Naive thymus-derived CD4-positive, alpha-beta T cell (primary cell): Measurements from ENCODE around the gene SLC1A1. TPM values are rescaled to one million over a fixed set of nuclear protein-coding genes. Genes with fewer than 3 reads are reported as not detected.

Source experiments
- ATAC-seq: fragments of 150-1000 bp; cut with Tn5 transposase; 2 replicates; pipeline ENCODE4 v1.10.0; 2021; ENCODE audit warnings: mild to moderate bottlenecking, moderate library complexity
- CTCF ChIA-PET: fragments of 350-600 bp; sonication (Branson Sonifier 250); formaldehyde crosslinking; loops from one replicate; lab custom pipeline; 2021; ENCODE audit warnings: antibody characterized with exemption; lab: Charles Lee
- POLR2A ChIA-PET: fragments of 350-600 bp; sonication (Branson Sonifier 250); formaldehyde crosslinking; loops from one replicate; lab custom pipeline; 2021; ENCODE audit warnings: antibody characterized with exemption, inconsistent platforms; lab: Charles Lee
- DNase-seq, 9 donors: peaks; one replicate each; pipeline versions ENCODE4 v3.0.0 to v3.0.0-alpha.2; 2020 to 2022; ENCODE audit warnings: mixed read lengths in 1 of 9
- H3K27ac ChIP-seq: one replicate; pipeline ENCODE4 v1.7.0; 2013; ENCODE audit warnings: mild to moderate bottlenecking, low read depth, low read length, moderate library complexity
- H3K27me3 ChIP-seq, 2 donors: one replicate each; pipeline ENCODE4 v1.7.0; 2013; ENCODE audit warnings: low read length in 2 of 2, mild to moderate bottlenecking in 2 of 2, moderate library complexity in 2 of 2; ENCODE audit not compliant: control insufficient read depth in 2 of 2, insufficient read depth in 2 of 2
- H3K36me3 ChIP-seq, 3 experiments: 1 replicate in 2 of 3; 2 replicates in 1 of 3; pipeline ENCODE4 v1.7.0; 2013; ENCODE audit warnings: low read length in 3 of 3, mild to moderate bottlenecking in 3 of 3, moderate library complexity in 1 of 3; ENCODE audit not compliant: insufficient read depth in 3 of 3, control insufficient read depth in 2 of 3
- H3K4me1 ChIP-seq, 2 donors: one replicate each; pipeline ENCODE4 v1.7.0; 2013; ENCODE audit warnings: low read length in 2 of 2, mild to moderate bottlenecking in 2 of 2, moderate library complexity in 1 of 2; ENCODE audit not compliant: control insufficient read depth in 2 of 2, insufficient read depth in 2 of 2
- H3K4me3 ChIP-seq: 2 replicates; pipeline ENCODE4 v1.7.0; 2013; ENCODE audit warnings: mild to moderate bottlenecking, low read length
- H3K9me3 ChIP-seq, 3 experiments: 1 replicate in 2 of 3; 2 replicates in 1 of 3; pipeline ENCODE4 v1.7.0; 2013; ENCODE audit warnings: low read length in 3 of 3; ENCODE audit not compliant: control insufficient read depth in 2 of 3
- H3K27ac Mint-ChIP-seq, 9 donors: one replicate each; pipeline ENCODE4 v1.8.0; 2020 to 2022; ENCODE audit warnings: mixed read lengths in 9 of 9, mild to moderate bottlenecking in 8 of 9, moderate library complexity in 5 of 9, inconsistent platforms in 2 of 9
- H3K27me3 Mint-ChIP-seq, 5 donors: one replicate each; pipeline ENCODE4 v1.8.0; 2021 to 2022; ENCODE audit warnings: mixed read lengths in 5 of 5, mild to moderate bottlenecking in 1 of 5
- H3K36me3 Mint-ChIP-seq, 5 donors: one replicate each; pipeline ENCODE4 v1.8.0; 2020 to 2022; ENCODE audit warnings: mixed read lengths in 5 of 5, mild to moderate bottlenecking in 3 of 5, inconsistent platforms in 1 of 5
- H3K4me1 Mint-ChIP-seq, 7 donors: one replicate each; pipeline ENCODE4 v1.8.0; 2020 to 2022; ENCODE audit warnings: mixed read lengths in 7 of 7, mild to moderate bottlenecking in 3 of 7, inconsistent platforms in 1 of 7
- H3K4me3 Mint-ChIP-seq, 10 donors: one replicate each; pipeline ENCODE4 v1.8.0; 2020 to 2022; ENCODE audit warnings: mild to moderate bottlenecking in 10 of 10, mixed read lengths in 10 of 10, moderate library complexity in 6 of 10, inconsistent platforms in 2 of 10
- H3K9me3 Mint-ChIP-seq, 11 donors: one replicate each; pipeline ENCODE4 v1.8.0; 2020 to 2022; ENCODE audit warnings: mixed read lengths in 11 of 11, mild to moderate bottlenecking in 4 of 11, inconsistent platforms in 1 of 11, moderate library complexity in 1 of 11
- intact Hi-C, 2 donors: fragments of 100-400 bp; cut with micrococcal nuclease; formaldehyde crosslinking; loops; one replicate each; pipeline ENCODE4 v1.15.1; 2023
- polyA plus RNA-seq, 2 donors: library from polyadenylated mRNA; unstranded; fragments of 300-500 nt; fragmentation: Illumina TruSeq; gene quantifications; one replicate each; pipeline ENCODE4 v1.2.3, GENCODE V29; 2021
- total RNA-seq, 6 experiments: library from RNA in 5 of 6; stranded (reverse) in 5 of 6; gene quantifications; 1 replicate in 5 of 6; 2 replicates in 1 of 6; pipeline ENCODE4 v1.2.3 and lab custom pipeline; 2021 to 2026

Gene SLC1A1
- total and polyA plus RNA-seq, 7 experiments from 2014 or later: 0.12 TPM; not detected in 6

- H3K27ac Mint-ChIP-seq: no peak overlapping the region
- no peak overlapping the region for H3K4me3 Mint-ChIP-seq
- ChIA-PET CTCF (no interaction called here), POLR2A (no interaction called here)
- H3K9me3 Mint-ChIP-seq: peaks cover 0 to 4% (median 0%) of the 10 kb centered on the region in 11 donors
- no peaks in the 10 kb centered on the region for H3K4me1 ChIP-seq
- intact Hi-C loops: loop anchor here in 1 of 2 donors (10.0 kb wide), 1 partner anchor 60 kb away; no protein-coding TSS in a partner anchor
- ATAC-seq (no peak), DNase-seq (no peak)
- no peaks in the 10 kb centered on the region for H3K36me3 ChIP-seq
- peaks cover 0 to 8% (median 7%) of the 10 kb centered on the region in 7 donors for H3K4me1 Mint-ChIP-seq
- H3K27me3 Mint-ChIP-seq: peaks cover 0 to 7% (median 0%) of the 10 kb centered on the region in 5 donors
- no peak overlapping the region for H3K4me3 ChIP-seq
- no peaks in the 10 kb centered on the region for H3K27me3 ChIP-seq
- H3K36me3 Mint-ChIP-seq: no peaks in the 10 kb centered on the region
- H3K27ac ChIP-seq: no peak overlapping the region
- H3K9me3 ChIP-seq: no peaks in the 10 kb centered on the region
Observed at GRCh38 chr9:4514252-4515128, 24.2 kb downstream of the SLC1A1 start.

GRCh38 chr9:4515958-4516375, 25.7 kb downstream of the SLC1A1 start:
- H3K4me1 ChIP-seq: no peaks in the 10 kb centered on the region
- Mint-ChIP-seq H3K27me3 (peaks cover 0 to 7% (median 0%) of the 10 kb centered on the region in 5 donors), H3K36me3 (no peaks in the 10 kb centered on the region), H3K4me3 (no peak overlapping the region), H3K9me3 (peaks cover 0 to 4% (median 0%) of the 10 kb centered on the region in 11 donors), H3K27ac (peak overlapping the region in 2 of 9 donors; percentile 1 to 3), H3K4me1 (peaks cover 0 to 12% (median 7%) of the 10 kb centered on the region in 7 donors)
- H3K36me3 ChIP-seq: no peaks in the 10 kb centered on the region
- no peak overlapping the region for H3K4me3 ChIP-seq
- DNase-seq (no peak), ATAC-seq (no peak)
- H3K27ac ChIP-seq: no peak overlapping the region
- no peaks in the 10 kb centered on the region for H3K27me3 ChIP-seq
- H3K9me3 ChIP-seq: no peaks in the 10 kb centered on the region
- intact Hi-C loops: loop anchor here in 1 of 2 donors (10.0 kb wide), 1 partner anchor 61 kb away; no protein-coding TSS in a partner anchor
- CTCF ChIA-PET: no interaction called here
- POLR2A ChIA-PET: no interaction called here

- no peak for ATAC-seq
- intact Hi-C loops: loop anchor here in 1 of 2 donors (10.0 kb wide), 1 partner anchor 62 kb away; no protein-coding TSS in a partner anchor
- Histone ChIP-seq H3K36me3 (no peaks in the 10 kb centered on the region), H3K27ac (no peak overlapping the region), H3K27me3 (no peaks in the 10 kb centered on the region), H3K4me1 (no peaks in the 10 kb centered on the region), H3K9me3 (no peaks in the 10 kb centered on the region), H3K4me3 (no peak overlapping the region)
- ChIA-PET POLR2A (no interaction called here), CTCF (no interaction called here)
- DNase-seq: no peak
- Mint-ChIP-seq H3K9me3 (peaks cover 0 to 1% (median 0%) of the 10 kb centered on the region in 11 donors), H3K27me3 (peaks cover 0 to 7% (median 0%) of the 10 kb centered on the region in 5 donors), H3K4me1 (peaks cover 0 to 12% (median 7%) of the 10 kb centered on the region in 7 donors), H3K36me3 (peaks cover 0 to 3% (median 0%) of the 10 kb centered on the region in 5 donors), H3K27ac (no peak overlapping the region), H3K4me3 (no peak overlapping the region)
Observed at GRCh38 chr9:4517274-4517673, 27.0 kb downstream of the SLC1A1 start.

- Histone ChIP-seq H3K36me3 (no peaks in the 10 kb centered on the region), H3K4me3 (no peak overlapping the region), H3K9me3 (no peaks in the 10 kb centered on the region), H3K27me3 (no peaks in the 10 kb centered on the region), H3K4me1 (no peaks in the 10 kb centered on the region), H3K27ac (no peak overlapping the region)
- Mint-ChIP-seq H3K36me3 (peaks cover 0 to 3% (median 0%) of the 10 kb centered on the region in 5 donors), H3K9me3 (peaks cover 0 to 9% (median 0%) of the 10 kb centered on the region in 11 donors), H3K4me3 (no peak overlapping the region), H3K27me3 (peaks cover 0 to 5% (median 0%) of the 10 kb centered on the region in 5 donors), H3K27ac (no peak overlapping the region), H3K4me1 (peaks cover 0 to 12% (median 7%) of the 10 kb centered on the region in 7 donors)
- CTCF ChIA-PET: no interaction called here
- intact Hi-C loops: loop anchor here in 1 of 2 donors (10.0 kb wide), 1 partner anchor 65 kb away; no protein-coding TSS in a partner anchor
- POLR2A ChIA-PET: interaction anchor here (0.6 kb wide), 1 partner anchor 305 kb away, joined by 3 read pairs; no protein-coding TSS in a partner anchor
- ATAC-seq (no peak), DNase-seq (no peak)
Observed at GRCh38 chr9:4519604-4520003, 29.3 kb downstream of the SLC1A1 start.

- CTCF ChIA-PET: no interaction called here
Observed at GRCh38 chr9:4520055-4520454, 29.8 kb downstream of the SLC1A1 start.

GRCh38 chr9:4530375-4530774, 40.1 kb downstream of the SLC1A1 start:
- no peak overlapping the region for H3K4me3 ChIP-seq
- H3K27ac Mint-ChIP-seq: peak overlapping the region in 2 of 9 donors; percentile 45 to 54
- peaks cover 0 to 19% (median 10%) of the 10 kb centered on the region in 11 donors for H3K9me3 Mint-ChIP-seq
- H3K4me3 Mint-ChIP-seq: no peak overlapping the region
- H3K36me3 ChIP-seq: no peaks in the 10 kb centered on the region
- no peak overlapping the region for H3K27ac ChIP-seq
- ChIA-PET POLR2A (no interaction called here), CTCF (no interaction called here)
- no peaks in the 10 kb centered on the region for H3K27me3 Mint-ChIP-seq
- peaks cover 3 to 35% (median 12%) of the 10 kb centered on the region in 7 donors for H3K4me1 Mint-ChIP-seq
- H3K27me3 ChIP-seq: no peaks in the 10 kb centered on the region
- no peaks in the 10 kb centered on the region for H3K9me3 ChIP-seq
- no peak for DNase-seq
- intact Hi-C loops: no loop called here
- ATAC-seq: no peak
- H3K36me3 Mint-ChIP-seq: peaks cover 0 to 8% (median 5%) of the 10 kb centered on the region in 5 donors
- H3K4me1 ChIP-seq: peaks cover 0 to 7% of the 10 kb centered on the region in 2 donors

More at GRCh38 chr9:4520055-4520454, 29.8 kb downstream of the SLC1A1 start:
- Histone ChIP-seq H3K27me3 (no peaks in the 10 kb centered on the region), H3K9me3 (no peaks in the 10 kb centered on the region), H3K4me1 (no peaks in the 10 kb centered on the region), H3K36me3 (no peaks in the 10 kb centered on the region), H3K27ac (no peak overlapping the region), H3K4me3 (no peak overlapping the region)
- H3K4me1 Mint-ChIP-seq: peaks cover 0 to 12% (median 7%) of the 10 kb centered on the region in 7 donors
- DNase-seq: no peak
- peaks cover 0 to 9% (median 0%) of the 10 kb centered on the region in 11 donors for H3K9me3 Mint-ChIP-seq
- ATAC-seq: no peak
- H3K27ac Mint-ChIP-seq: no peak overlapping the region
- H3K4me3 Mint-ChIP-seq: no peak overlapping the region
- H3K36me3 Mint-ChIP-seq: peaks cover 0 to 3% (median 0%) of the 10 kb centered on the region in 5 donors
- intact Hi-C loops: no loop called here
- POLR2A ChIA-PET: no interaction called here
- peaks cover 0 to 5% (median 0%) of the 10 kb centered on the region in 5 donors for H3K27me3 Mint-ChIP-seq
